Measurements from ENCODE around the gene OPN1MW3.

- no peak for TF ChIP-seq CTCF (IDR thresholded peaks at IDR 0.05)
- no peak for TF ChIP-seq POLR2A (IDR thresholded peaks at IDR 0.05)
These were observed 48.3 kb downstream of the OPN1MW3 start for GRCh38 chrX:154305541-154306205.
